T-helper 1 cell treated with Interleukin-12 subunit alpha and Interleukin-12 subunit beta and Interleukin-4 antibody, amounts not matched to agents 30 ng/mL and 1 ng/mL, for 36 hours (primary cell): ENCODE results near the gene DCAF6. TPM values are rescaled to one million over a fixed set of nuclear protein-coding genes. Genes with fewer than 3 reads are reported as not detected.

Experiments used
- intact Hi-C: fragments of 100-400 bp; cut with micrococcal nuclease; formaldehyde crosslinking; loops from one replicate; pipeline ENCODE4 v1.15.1; 2024
- total RNA-seq: library from RNA; stranded (reverse); gene quantifications from 2 replicates; pipeline ENCODE4 v1.2.3, GENCODE V29; 2022

Gene DCAF6
- total RNA-seq, 1 donor from 2014 or later, result 22.9 TPM

GRCh38 chr1:167957710-167958109, 21.2 kb downstream of the DCAF6 start:
- intact Hi-C loops, result no loop called here

- intact Hi-C loops, result no loop called here
Measured at GRCh38 chr1:167964646-167965045, 28.2 kb downstream of the DCAF6 start.

- intact Hi-C loops, result no loop called here
Measured at GRCh38 chr1:167966050-167966449, 29.6 kb downstream of the DCAF6 start.

GRCh38 chr1:167968569-167968968, 32.1 kb downstream of the DCAF6 start:
- intact Hi-C loops, result no loop called here

- intact Hi-C loops, result no loop called here
Measured at GRCh38 chr1:167973832-167974231, 37.3 kb downstream of the DCAF6 start.

GRCh38 chr1:167974698-167975097, 38.2 kb downstream of the DCAF6 start:
- intact Hi-C loops, result no loop called here

GRCh38 chr1:167977245-167977644, 40.8 kb downstream of the DCAF6 start:
- intact Hi-C loops, result no loop called here

- intact Hi-C loops, result no loop called here
Measured at GRCh38 chr1:167981933-167982332, 45.5 kb downstream of the DCAF6 start.

GRCh38 chr1:167983797-167984420, 47.4 kb downstream of the DCAF6 start:
- intact Hi-C loops, result no loop called here

- intact Hi-C loops, result no loop called here
Measured at GRCh38 chr1:167984886-167985489, 48.5 kb downstream of the DCAF6 start.

- intact Hi-C loops, result no loop called here
Measured at GRCh38 chr1:167987174-167987573, 50.7 kb downstream of the DCAF6 start.

GRCh38 chr1:167991546-167991945, 55.1 kb downstream of the DCAF6 start:
- intact Hi-C loops, result no loop called here

GRCh38 chr1:167993720-167994119, 57.2 kb downstream of the DCAF6 start:
- intact Hi-C loops, result no loop called here

- intact Hi-C loops, result no loop called here
Measured at GRCh38 chr1:167994560-167994959, 58.1 kb downstream of the DCAF6 start.

GRCh38 chr1:167995038-167995437, 58.6 kb downstream of the DCAF6 start:
- intact Hi-C loops, result no loop called here

GRCh38 chr1:167996266-167996665, 59.8 kb downstream of the DCAF6 start:
- intact Hi-C loops, result no loop called here

GRCh38 chr1:167997037-167997575, 60.6 kb downstream of the DCAF6 start:
- intact Hi-C loops, result no loop called here

GRCh38 chr1:167999877-168000276, 63.4 kb downstream of the DCAF6 start:
- intact Hi-C loops, result no loop called here

GRCh38 chr1:168000656-168001055, 64.2 kb downstream of the DCAF6 start:
- intact Hi-C loops, result no loop called here

- intact Hi-C loops, result no loop called here
Measured at GRCh38 chr1:168001213-168001612, 64.7 kb downstream of the DCAF6 start.

GRCh38 chr1:168004531-168004930, 68.0 kb downstream of the DCAF6 start:
- intact Hi-C loops, result no loop called here

GRCh38 chr1:168005529-168005928, 69.0 kb downstream of the DCAF6 start:
- intact Hi-C loops, result no loop called here

GRCh38 chr1:168007691-168008090, 71.2 kb downstream of the DCAF6 start:
- intact Hi-C loops, result no loop called here
